HUES64 (cell line): ENCODE data around the gene SIGLEC14.
"Not testable (repeated sequence)": the region's sequence is repeated elsewhere in the genome, so short reads cannot be mapped to it uniquely, and the experiment has no call there.

ENCODE experiments used
- H3K27ac ChIP-seq: 2 replicates; pipeline ENCODE4 v1.7.0; 2013; ENCODE audit warnings: low read depth, low read length, inconsistent platforms
- H3K27me3 ChIP-seq: 2 replicates; pipeline ENCODE4 v1.6.1; 2013; ENCODE audit warnings: mild to moderate bottlenecking, low read length; ENCODE audit not compliant: insufficient read depth
- H3K36me3 ChIP-seq: 2 replicates; pipeline ENCODE4 v1.6.1; 2013; ENCODE audit warnings: mild to moderate bottlenecking, low read length; ENCODE audit not compliant: insufficient read depth
- H3K4me1 ChIP-seq: 2 replicates; pipeline ENCODE4 v1.6.1; 2013; ENCODE audit warnings: mild to moderate bottlenecking, low read length, moderate library complexity; ENCODE audit not compliant: insufficient read depth
- H3K4me3 ChIP-seq: 2 replicates; pipeline ENCODE4 v1.5.1; 2013; ENCODE audit warnings: mild to moderate bottlenecking, low read length, moderate library complexity
- H3K9ac ChIP-seq: 2 replicates; pipeline ENCODE4 v1.6.1; 2013; ENCODE audit warnings: mild to moderate bottlenecking, low read depth, low read length
- H3K9me3 ChIP-seq: 2 replicates; pipeline ENCODE4 v1.6.1; 2013; ENCODE audit warnings: low read depth, low read length; ENCODE audit not compliant: insufficient read depth
- WGBS: fragments of 150-250, 120-280 bp; methylation state at CpG from one replicate; pipeline ENCODE4 v1.1.7; 2013; ENCODE audit warnings: missing lambda C conversion rate; 5-methylcytosine and 5-hydroxymethylcytosine counted together

The SIGLEC14 gene

DNA sequence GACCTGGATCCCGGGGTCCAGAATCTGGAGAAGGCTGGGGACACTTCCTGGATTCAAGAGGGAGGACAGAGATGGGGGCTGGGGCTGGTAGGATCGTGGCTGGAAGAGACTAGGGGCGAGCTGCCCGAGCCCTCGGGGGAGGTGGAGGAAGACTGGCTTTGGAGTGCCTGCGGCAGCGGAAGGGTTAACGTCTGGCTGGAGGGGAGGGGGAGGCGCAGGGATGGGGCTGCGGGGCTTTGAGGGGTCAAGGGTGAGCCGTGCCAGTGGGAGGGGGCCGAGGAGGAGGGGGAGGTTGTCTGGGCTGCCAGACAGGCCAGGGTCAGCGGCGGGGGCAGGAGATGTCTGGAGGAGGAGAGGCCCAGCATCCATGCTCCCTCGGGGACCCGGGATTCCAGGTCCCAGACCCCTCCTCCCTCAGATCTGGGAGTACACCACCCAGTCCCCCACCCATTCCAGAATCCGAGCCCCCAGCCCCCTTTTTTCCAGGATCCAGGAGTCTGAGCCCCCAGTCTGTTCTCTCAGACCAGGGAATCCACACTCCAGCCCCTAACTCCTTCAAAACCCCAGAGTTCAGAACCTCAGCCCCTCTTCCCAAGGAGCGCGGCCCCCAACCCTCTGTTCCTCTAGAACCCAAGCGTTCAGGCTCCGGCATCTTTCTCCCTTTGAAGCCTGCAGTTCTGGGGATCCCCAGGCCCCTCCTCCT is 43.3 kb upstream of the SIGLEC14 start:
- peak overlapping the region; percentile 85 for H3K9ac ChIP-seq
- peak overlapping the region; percentile 91 for H3K27ac ChIP-seq
- H3K27me3 ChIP-seq: no peaks in the 10 kb centered on the region
- 0 out of 2 replicates have a peak, but pooled peaks cover 6% of the 10 kb centered on the region for H3K9me3 ChIP-seq
- WGBS: under 1% methylated on average over 21 of the region's 21 CpGs
- H3K36me3 ChIP-seq: peaks cover 4% of the 10 kb centered on the region; the same call in 1 of the 2 replicates
- H3K4me1 ChIP-seq: peaks cover 17% of the 10 kb centered on the region
- H3K4me3 ChIP-seq: peak overlapping the region; percentile 88

DNA sequence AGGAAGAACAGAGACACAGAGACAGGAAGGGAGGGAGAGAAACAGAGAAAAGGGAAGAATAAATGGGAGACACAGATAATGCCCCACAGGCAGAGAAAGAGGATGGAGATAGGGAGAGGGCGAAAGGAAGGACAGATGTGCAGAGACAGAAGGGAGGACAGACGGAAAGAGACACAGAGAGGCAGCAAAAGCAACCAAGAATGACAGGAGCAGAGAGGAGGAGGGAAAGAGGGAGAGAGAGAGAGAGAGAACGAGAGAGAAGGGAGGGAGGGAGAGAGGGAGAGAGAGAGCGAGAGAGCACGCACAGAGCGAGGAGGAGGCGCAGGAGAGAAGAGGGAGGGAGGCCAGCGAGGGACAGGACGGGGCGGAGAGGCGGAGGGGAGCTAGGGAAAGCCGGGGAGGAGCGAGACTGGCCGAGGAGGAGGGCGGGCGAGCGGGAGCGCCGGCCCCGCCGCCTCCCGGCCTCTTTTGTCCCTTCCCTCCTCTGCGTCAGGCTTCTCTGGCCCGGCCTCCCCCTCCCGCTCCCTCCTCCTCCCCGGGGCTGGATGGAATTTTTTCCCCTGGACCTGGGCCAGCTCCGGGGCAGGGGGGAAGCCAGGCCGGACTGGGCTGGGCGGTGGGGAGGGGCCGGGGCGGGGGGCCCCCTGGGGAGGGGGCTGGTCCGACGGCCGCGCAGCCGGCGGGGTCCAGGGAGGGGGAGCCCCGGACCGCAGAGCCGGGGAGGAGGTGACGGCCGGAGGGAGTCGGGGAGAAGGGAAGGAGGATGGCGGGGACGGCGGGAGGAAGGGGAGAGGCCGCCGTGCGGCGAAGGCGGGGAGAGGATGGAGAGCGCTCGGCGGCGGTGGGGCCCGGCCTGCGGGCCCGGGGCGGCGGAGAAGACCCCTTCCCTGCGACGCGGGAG is 42.3 kb upstream of the SIGLEC14 start:
- WGBS: 1% methylated on average over 59 of the region's 63 CpGs
- no peaks in the 10 kb centered on the region for H3K36me3 ChIP-seq
- H3K4me1 ChIP-seq: peaks cover 17% of the 10 kb centered on the region
- no peaks in the 10 kb centered on the region for H3K27me3 ChIP-seq
- peak overlapping the region; percentile 88 for H3K4me3 ChIP-seq
- H3K9ac ChIP-seq: peak overlapping the region; percentile 57; the same call in 1 of the 2 replicates
- peaks cover 9% of the 10 kb centered on the region; the same call in 1 of the 2 replicates for H3K9me3 ChIP-seq
- peak overlapping the region; percentile 22; the same call in 1 of the 2 replicates for H3K27ac ChIP-seq

DNA sequence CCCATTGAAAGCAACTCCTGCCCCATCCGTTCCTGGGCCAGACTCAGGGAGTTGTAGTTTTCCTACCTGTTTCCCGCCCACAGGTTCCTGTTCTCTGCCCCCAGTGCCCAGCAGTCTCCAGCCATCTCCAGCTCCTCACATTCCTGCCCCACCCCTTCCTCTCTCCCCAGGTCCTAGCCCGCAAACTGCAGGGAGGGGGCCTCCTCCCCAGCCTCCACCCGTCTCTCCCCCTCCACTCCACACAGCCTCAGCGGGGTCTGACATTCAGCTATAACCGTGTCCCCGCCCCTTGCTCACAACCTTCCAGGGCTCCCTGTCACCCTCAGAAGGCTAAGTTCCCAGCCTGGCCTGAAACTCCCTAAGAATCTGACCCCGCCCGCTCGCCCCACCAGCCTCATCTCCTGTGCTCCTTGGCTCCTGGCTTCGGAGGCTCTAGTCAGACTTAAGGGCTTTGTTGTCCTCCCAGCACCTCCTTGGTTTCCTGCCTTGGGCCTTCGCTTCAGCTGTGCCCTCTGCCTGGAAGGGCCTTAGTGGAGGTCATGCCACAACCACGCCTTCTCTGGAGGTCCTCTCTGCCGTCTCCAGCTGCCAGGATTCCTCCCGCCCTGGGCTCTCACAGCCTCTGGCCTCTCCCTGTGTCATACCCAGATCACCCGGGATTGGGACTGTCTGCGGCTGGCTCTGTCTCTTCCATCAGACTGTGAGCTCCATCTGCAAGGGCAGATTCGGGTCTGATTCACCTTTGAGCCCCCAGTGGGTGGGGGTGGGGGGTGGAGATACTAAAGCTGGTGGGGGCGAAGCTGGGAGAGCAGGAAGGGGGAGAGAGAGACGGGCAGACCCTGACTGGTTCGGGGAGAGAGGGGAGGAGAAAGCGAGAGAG is 41.4 kb upstream of the SIGLEC14 start:
- Histone ChIP-seq H3K27ac (peak overlapping the region; percentile 1; the same call in 1 of the 2 replicates), H3K36me3 (no peaks in the 10 kb centered on the region), H3K4me1 (peaks cover 17% of the 10 kb centered on the region), H3K9ac (no peak overlapping the region; the same call in 1 of the 2 replicates), H3K9me3 (peaks cover 9% of the 10 kb centered on the region; the same call in 1 of the 2 replicates), H3K4me3 (peak overlapping the region; percentile 88), H3K27me3 (no peaks in the 10 kb centered on the region)
- under 1% methylated on average over 22 of the region's 22 CpGs for WGBS

DNA sequence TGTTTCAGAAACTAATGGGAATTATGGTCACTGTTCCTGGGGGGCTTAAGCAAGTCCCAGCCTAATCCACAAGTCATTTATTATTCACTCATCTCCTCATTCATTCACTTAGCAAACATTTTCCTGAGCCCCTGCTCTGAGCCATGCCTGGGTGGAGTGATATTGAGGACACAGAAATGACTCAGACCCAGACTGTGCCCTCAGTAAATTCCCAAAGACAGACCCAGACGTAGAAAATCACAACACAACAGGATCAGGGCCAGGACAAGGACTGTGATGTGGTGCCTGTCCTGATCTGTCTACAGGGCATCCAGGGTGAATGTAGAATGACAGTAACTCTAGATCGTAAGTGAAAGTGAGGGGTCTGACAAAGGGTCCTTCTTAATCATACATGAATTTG is 39.5 kb upstream of the SIGLEC14 start:
- peaks cover 9% of the 10 kb centered on the region; the same call in 1 of the 2 replicates for H3K9me3 ChIP-seq
- 83% methylated on average over 2 of the region's 2 CpGs for WGBS
- H3K27me3 ChIP-seq: no peaks in the 10 kb centered on the region
- H3K4me3 ChIP-seq: no peak overlapping the region
- H3K36me3 ChIP-seq: no peaks in the 10 kb centered on the region
- no peak overlapping the region for H3K9ac ChIP-seq
- no peak overlapping the region for H3K27ac ChIP-seq
- H3K4me1 ChIP-seq: peaks cover 8% of the 10 kb centered on the region

DNA sequence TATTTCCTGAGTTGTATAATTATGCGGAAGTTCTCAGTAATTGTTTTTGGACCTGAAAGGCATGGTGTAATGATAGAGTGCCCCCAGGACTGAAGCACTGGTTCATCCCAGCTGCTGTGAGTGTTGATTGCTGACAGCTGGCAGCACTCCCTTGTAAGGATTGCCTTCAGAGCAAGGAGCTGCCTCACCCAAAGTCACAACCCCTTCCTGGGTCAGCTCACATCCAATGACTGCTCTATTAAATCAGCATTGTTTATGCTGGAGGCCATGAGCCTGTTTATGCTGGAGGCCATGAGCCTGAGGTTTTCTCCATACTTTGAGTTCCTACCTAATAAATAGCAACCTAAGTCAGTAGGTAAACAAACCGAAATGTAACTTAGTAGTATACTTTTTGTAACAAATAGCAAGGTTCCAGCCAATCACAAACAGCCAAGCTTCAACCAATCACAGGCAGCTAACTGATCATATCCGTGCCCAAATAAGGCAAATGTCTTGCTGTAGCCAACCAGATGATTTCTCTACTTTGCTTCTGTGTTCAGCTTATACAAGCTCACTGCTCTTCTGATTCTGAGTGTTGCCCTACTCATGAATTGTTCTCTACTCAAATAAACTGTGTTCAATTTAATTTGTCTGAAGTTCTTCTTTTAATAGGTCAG is 34.8 kb upstream of the SIGLEC14 start:
- H3K27me3 ChIP-seq: no peaks in the 10 kb centered on the region; the same call in 1 of the 2 replicates
- no peak overlapping the region for H3K9ac ChIP-seq
- H3K9me3 ChIP-seq: peaks cover 9% of the 10 kb centered on the region; the same call in 1 of the 2 replicates
- H3K27ac ChIP-seq: no peak overlapping the region
- H3K36me3 ChIP-seq: no peaks in the 10 kb centered on the region
- WGBS: 93% methylated on average over 3 of the region's 3 CpGs
- H3K4me3 ChIP-seq: no peak overlapping the region
- H3K4me1 ChIP-seq: no peaks in the 10 kb centered on the region; the same call in 1 of the 2 replicates

DNA sequence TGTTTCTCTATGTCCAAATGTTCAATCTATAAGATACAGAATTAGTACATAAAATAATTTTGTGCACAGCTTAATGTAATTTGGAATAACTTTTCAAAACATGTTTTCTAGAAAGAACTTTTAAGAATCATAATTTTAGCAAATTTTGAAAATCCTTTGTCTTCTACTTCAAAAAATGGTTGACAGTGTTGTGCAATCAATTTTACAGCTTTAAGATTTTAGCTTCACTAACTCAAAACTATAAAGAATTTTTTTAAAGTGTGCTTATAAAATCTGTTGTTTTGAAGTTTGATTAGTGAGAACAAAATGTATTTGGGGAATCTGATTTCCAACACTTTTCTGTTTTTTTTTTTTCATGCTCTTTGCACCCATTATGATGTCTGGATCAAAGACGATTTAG is 33.8 kb upstream of the SIGLEC14 start:
- Histone ChIP-seq H3K4me1 (no peaks in the 10 kb centered on the region; the same call in 1 of the 2 replicates), H3K27me3 (no peaks in the 10 kb centered on the region; the same call in 1 of the 2 replicates), H3K9ac (no peak overlapping the region), H3K27ac (no peak overlapping the region), H3K4me3 (no peak overlapping the region), H3K9me3 (peaks cover 8% of the 10 kb centered on the region; the same call in 1 of the 2 replicates), H3K36me3 (no peaks in the 10 kb centered on the region)
- WGBS: 100% methylated on average over 1 of the region's 1 CpG

DNA sequence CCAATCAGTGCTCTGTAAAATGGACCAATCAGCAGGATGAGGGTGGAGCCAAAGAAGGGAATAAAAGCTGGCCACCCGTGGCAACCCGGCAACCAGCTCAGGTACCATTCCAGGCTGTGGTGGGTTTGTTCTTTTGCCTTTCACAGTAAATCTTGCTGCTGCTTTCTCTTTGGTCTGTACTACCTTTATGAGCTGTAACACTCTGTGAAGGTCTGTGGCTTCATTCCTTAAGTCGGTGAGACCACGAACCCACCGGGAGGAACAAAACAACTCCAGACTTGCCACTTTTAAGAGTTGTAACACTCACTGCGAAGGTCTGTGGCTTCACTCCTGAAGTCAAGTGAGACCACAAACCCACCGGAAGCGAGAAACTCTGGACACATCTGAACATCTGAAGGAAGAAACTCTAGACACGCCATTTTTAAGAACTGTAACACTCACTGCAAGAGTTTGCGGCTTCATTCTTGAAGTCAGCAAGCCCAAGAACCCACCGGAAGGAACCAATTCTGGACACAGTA is 30.0 kb upstream of the SIGLEC14 start:
- no peak overlapping the region for H3K9ac ChIP-seq
- H3K36me3 ChIP-seq: no peaks in the 10 kb centered on the region
- no peak overlapping the region for H3K27ac ChIP-seq
- H3K4me1 ChIP-seq: no peaks in the 10 kb centered on the region; the same call in 1 of the 2 replicates
- no peaks in the 10 kb centered on the region; the same call in 1 of the 2 replicates for H3K27me3 ChIP-seq
- WGBS: 85% methylated on average over 11 of the region's 11 CpGs
- no peak overlapping the region for H3K4me3 ChIP-seq
- H3K9me3 ChIP-seq: no peaks in the 10 kb centered on the region

DNA sequence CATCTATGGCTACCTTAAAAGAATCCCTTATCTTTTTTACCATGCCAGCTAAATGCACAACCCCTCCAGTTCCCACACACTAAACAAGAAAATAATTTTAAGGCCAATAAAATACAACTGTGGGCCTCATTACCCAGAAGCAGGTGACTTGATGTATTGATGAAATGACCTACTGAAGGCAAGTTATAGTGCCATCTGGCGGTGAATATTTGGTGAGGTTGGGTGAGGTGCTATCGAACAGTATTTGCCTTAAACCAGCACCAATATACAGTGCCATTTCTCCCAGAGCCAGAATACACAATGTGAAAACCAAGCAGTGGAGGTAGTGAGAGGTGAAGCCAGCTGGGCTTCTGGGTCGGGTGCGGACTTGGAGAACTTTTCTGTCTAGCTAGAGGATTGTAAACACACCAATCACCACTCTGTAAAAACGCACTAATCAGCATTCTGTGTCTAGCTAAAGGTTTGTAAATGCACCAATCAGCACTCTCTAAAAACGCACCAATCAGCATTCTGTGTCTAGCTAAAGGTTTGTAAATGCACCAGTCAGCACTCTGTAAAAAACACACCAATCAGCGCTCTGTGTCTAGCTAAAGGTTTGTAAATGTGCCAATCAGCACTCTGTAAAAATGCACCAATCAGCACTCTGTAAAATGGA is 29.4 kb upstream of the SIGLEC14 start:
- H3K36me3 ChIP-seq, H3K9ac ChIP-seq, H3K4me3 ChIP-seq, H3K27ac ChIP-seq, H3K4me1 ChIP-seq, H3K27me3 ChIP-seq, H3K9me3 ChIP-seq: not testable (repeated sequence)
- WGBS: 66% methylated on average over 6 of the region's 7 CpGs

DNA sequence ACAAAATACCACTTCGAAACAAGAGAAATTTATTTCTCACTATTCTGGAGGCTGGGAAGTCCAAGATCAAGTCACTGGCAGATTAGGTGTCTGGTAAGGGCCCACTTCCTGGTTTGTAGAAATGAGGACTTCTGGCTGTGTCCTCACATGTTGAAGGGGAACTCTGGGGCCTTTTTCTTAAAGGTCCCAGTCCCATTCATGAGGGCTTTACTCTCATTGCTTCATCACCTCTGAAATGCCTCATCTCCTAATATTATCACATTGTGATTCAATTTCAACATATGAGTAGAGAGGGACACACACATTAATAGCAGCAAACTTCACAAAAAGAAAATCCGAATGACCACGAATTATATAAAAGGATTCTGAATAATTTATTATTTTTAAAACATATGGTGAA is 21.6 kb upstream of the SIGLEC14 start:
- H3K9me3 ChIP-seq: no peaks in the 10 kb centered on the region
- 0 out of 2 replicates have a peak, but pooled peaks cover 4% of the 10 kb centered on the region for H3K27me3 ChIP-seq
- no peaks in the 10 kb centered on the region for H3K36me3 ChIP-seq
- H3K4me1 ChIP-seq: no peaks in the 10 kb centered on the region
- H3K4me3 ChIP-seq: no peak overlapping the region
- H3K27ac ChIP-seq: no peak overlapping the region
- WGBS: 78% methylated on average over 1 of the region's 3 CpGs
- H3K9ac ChIP-seq: no peak overlapping the region
